CD14-positive monocyte (primary cell): ENCODE results near the gene KIF5B. TPM values are rescaled to one million over a fixed set of nuclear protein-coding genes. Genes with fewer than 3 reads are reported as not detected.

Source experiments
- DNase-seq, 3 donors: peaks; one replicate each; pipeline ENCODE4 v3.0.0-alpha.2; 2011 to 2022
- H2AFZ ChIP-seq: 2 replicates; pipeline ENCODE4 v1.6.0; 2012; ENCODE audit warnings: mild to moderate bottlenecking, low read depth, low read length, inconsistent platforms; ENCODE audit not compliant: insufficient read depth, poor library complexity, severe bottlenecking
- H3K27ac ChIP-seq, 2 donors: 1 replicate in 1 of 2; 2 replicates in 1 of 2; pipeline ENCODE4 v1.5.1; 2012 to 2013; ENCODE audit warnings: low read length in 2 of 2, control low read depth in 1 of 2, inconsistent platforms in 1 of 2, low read depth in 1 of 2, mild to moderate bottlenecking in 1 of 2
- H3K27me3 ChIP-seq, 2 donors: one replicate each; pipeline versions ENCODE4 v1.6.0 to v1.6.1; 2011 to 2013; ENCODE audit warnings: low read length in 2 of 2; ENCODE audit not compliant: control insufficient read depth in 2 of 2, insufficient read depth in 2 of 2
- H3K36me3 ChIP-seq, 2 donors: replicated peaks in 1 of 2; 1 replicate in 1 of 2; 2 replicates in 1 of 2; pipeline versions ENCODE4 v1.5.1 to v1.6.1; 2012 to 2013; ENCODE audit warnings: low read length in 2 of 2, control low read depth in 1 of 2, inconsistent platforms in 1 of 2, mild to moderate bottlenecking in 1 of 2; ENCODE audit not compliant: insufficient read depth in 2 of 2, control insufficient read depth in 1 of 2
- H3K4me1 ChIP-seq, 2 donors: 1 replicate in 1 of 2; 2 replicates in 1 of 2; pipeline versions ENCODE4 v1.5.1 to v1.6.1; 2012 to 2013; ENCODE audit warnings: low read length in 2 of 2, control low read depth in 1 of 2, inconsistent platforms in 1 of 2, mild to moderate bottlenecking in 1 of 2, moderate library complexity in 1 of 2; ENCODE audit not compliant: insufficient read depth in 2 of 2, control insufficient read depth in 1 of 2
- H3K4me2 ChIP-seq: replicated peaks from 2 replicates; pipeline ENCODE3; 2012; ENCODE audit warnings: low read length, moderate library complexity, mild to moderate bottlenecking; ENCODE audit not compliant: poor library complexity, severe bottlenecking; ENCODE audit errors: extremely low read depth
- H3K4me3 ChIP-seq, 3 experiments: fragments of 200-600 bp in 1 of 3; sonication (generic) in 1 of 3; replicated peaks in 1 of 3; 1 replicate in 2 of 3; 2 replicates in 1 of 3; pipeline ENCODE4 v1.5.1; 2011 to 2013; ENCODE audit warnings: low read length in 3 of 3, mild to moderate bottlenecking in 3 of 3, control low read depth in 2 of 3, low read depth in 2 of 3, inconsistent platforms in 1 of 3, moderate library complexity in 1 of 3
- H3K79me2 ChIP-seq: 2 replicates; pipeline ENCODE4 v1.6.0; 2012; ENCODE audit warnings: mild to moderate bottlenecking, control low read depth, inconsistent platforms, low read length, moderate library complexity; ENCODE audit not compliant: insufficient read depth
- H3K9ac ChIP-seq: 2 replicates; pipeline ENCODE4 v1.6.0; 2017; ENCODE audit warnings: low read length, mild to moderate bottlenecking; ENCODE audit not compliant: insufficient read depth, poor library complexity, severe bottlenecking
- H3K9me3 ChIP-seq, 2 donors: replicated peaks in 1 of 2; 1 replicate in 1 of 2; 2 replicates in 1 of 2; pipeline versions ENCODE4 v1.5.1 to v1.6.1; 2012 to 2013; ENCODE audit warnings: low read length in 2 of 2, control low read depth in 1 of 2; ENCODE audit not compliant: control insufficient read depth in 1 of 2, insufficient read depth in 1 of 2
- H4K20me1 ChIP-seq: 2 replicates; pipeline ENCODE4 v1.6.0; 2012; ENCODE audit warnings: mild to moderate bottlenecking, low read length, control low read depth, moderate library complexity; ENCODE audit not compliant: insufficient read depth
- H3K27ac Mint-ChIP-seq, 7 donors: one replicate each; pipeline ENCODE4 v1.8.0; 2020; ENCODE audit warnings: mild to moderate bottlenecking in 7 of 7, mixed read lengths in 7 of 7, moderate library complexity in 6 of 7, inconsistent platforms in 2 of 7
- H3K27me3 Mint-ChIP-seq, 3 donors: one replicate each; pipeline ENCODE4 v1.8.0; 2021 to 2022; ENCODE audit warnings: low read depth in 3 of 3, mild to moderate bottlenecking in 3 of 3, mixed read lengths in 3 of 3, moderate library complexity in 3 of 3, inconsistent platforms in 1 of 3
- H3K36me3 Mint-ChIP-seq, 2 donors: one replicate each; pipeline ENCODE4 v1.8.0; 2020; ENCODE audit warnings: mixed read lengths in 2 of 2, inconsistent platforms in 1 of 2, mild to moderate bottlenecking in 1 of 2
- H3K4me1 Mint-ChIP-seq: one replicate; pipeline ENCODE4 v1.8.0; 2020; ENCODE audit warnings: mild to moderate bottlenecking, mixed read lengths
- H3K4me3 Mint-ChIP-seq, 2 donors: one replicate each; pipeline ENCODE4 v1.8.0; 2020; ENCODE audit warnings: mild to moderate bottlenecking in 2 of 2, mixed read lengths in 2 of 2, moderate library complexity in 1 of 2
- H3K9me3 Mint-ChIP-seq, 7 donors: one replicate each; pipeline ENCODE4 v1.8.0; 2020 to 2022; ENCODE audit warnings: mixed read lengths in 7 of 7, mild to moderate bottlenecking in 6 of 7, moderate library complexity in 6 of 7, inconsistent platforms in 2 of 7
- CTCF ChIP-seq: fragments of 200-600 bp; IDR thresholded peaks from one replicate; pipeline ENCODE4 v1.8.0; 2022; ENCODE audit warnings: antibody characterized with exemption, mild to moderate bottlenecking
- WGBS: methylation state at CpG from one replicate; pipeline ENCODE4 v1.1.5; 2013; ENCODE audit warnings: missing lambda C conversion rate; ENCODE audit not compliant: insufficient coverage; 5-methylcytosine and 5-hydroxymethylcytosine counted together
- intact Hi-C, 2 donors: fragments of 100-400 bp; cut with micrococcal nuclease; formaldehyde crosslinking; loops; one replicate each; pipeline versions ENCODE4 v1.15.0 to v1.15.1; 2023
- polyA minus RNA-seq: library from RNA; depleted of rRNA, polyadenylated mRNA; stranded (reverse); fragments of >200 nt; gene quantifications from 2 replicates; pipeline ENCODE4 v1.2.3, GENCODE V29; 2012
- polyA plus RNA-seq, 3 donors: library from polyadenylated mRNA; depleted of rRNA in 1 of 3; unstranded in 2 of 3; stranded (reverse) in 1 of 3; fragments of 300-500 nt in 2 of 3; fragments of >200 nt in 1 of 3; fragmentation: Illumina TruSeq in 2 of 3; gene quantifications; 1 replicate in 2 of 3; 2 replicates in 1 of 3; pipeline ENCODE4 v1.2.3, GENCODE V29; 2012 to 2021
- total RNA-seq, 12 experiments: library from RNA in 1 of 12; stranded (reverse) in 1 of 12; fragments of 120-200 nt in 1 of 12; gene quantifications; one replicate each; pipeline ENCODE4 v1.2.4 and lab custom pipeline; 2013 to 2026; ENCODE audit warnings: mixed read lengths in 6 of 12, inconsistent platforms in 1 of 12

Gene KIF5B
- 71.7 TPM for total RNA-seq (2013)
- 10 to 100 TPM; 15.2 to 32.9 (median 18.9) TPM for polyA plus RNA-seq
- 22.2 and 38.7 TPM in 2 replicates for polyA minus RNA-seq
- total RNA-seq (lab: John Stamatoyannopoulos, UW): 280 to 479 (median 342) reads per million in 11 experiments

- Mint-ChIP-seq H3K27me3 (no peaks in the 10 kb centered on the region), H3K4me3 (peak within 1 kb of the TSS; percentile 95 to 97), H3K36me3 (no peaks in the 10 kb centered on the region), H3K9me3 (peaks cover 0 to 2% (median 0%) of the 10 kb centered on the region in 7 donors), H3K27ac (peak within 1 kb of the TSS; percentile 89 to 97 (median 92)), H3K4me1 (peaks cover 52% of the 10 kb centered on the region)
- Histone ChIP-seq H4K20me1 (peaks cover 41% of the 10 kb centered on the region), H3K4me2 (peak within 1 kb of the TSS; percentile 88), H3K27ac (peak within 1 kb of the TSS; percentile 93 to 94), H3K4me3 (peak within 1 kb of the TSS; percentile 81 to 98 (median 98)), H3K36me3 (no peaks in the 10 kb centered on the region), H2AFZ (peak within 1 kb of the TSS; percentile 99), H3K9ac (peak within 1 kb of the TSS; percentile 94), H3K4me1 (peaks cover 43 to 58% of the 10 kb centered on the region in 2 donors), H3K79me2 (peaks cover 54% of the 10 kb centered on the region), H3K9me3 (no peaks in the 10 kb centered on the region), H3K27me3 (no peaks in the 10 kb centered on the region)
- TF ChIP-seq CTCF: no peak
- intact Hi-C loops: loop anchor here (10.0 kb wide), 3 partner anchors 148 to 318 kb away; partner anchors contain the start of gene EPC1 (in 1 of the 2)
- under 1% methylated on average over 50 of the region's 63 CpGs for WGBS
- DNase-seq: peak; percentile 83 to 87 (median 85)
Measured at GRCh38 chr10:32056136-32057035, at the start of gene KIF5B. KIF5B (minus strand) TSS chr10:32056425; CDS start chr10:32055973, 452 bp downstream.

GRCh38 chr10:32105782-32106382 is 49.7 kb upstream of the KIF5B start:
- H3K79me2 ChIP-seq: no peaks in the 10 kb centered on the region
- Mint-ChIP-seq H3K4me1 (peaks cover 9% of the 10 kb centered on the region), H3K27me3 (peaks cover 2 to 3% (median 2%) of the 10 kb centered on the region in 3 donors), H3K27ac (no peak overlapping the region), H3K36me3 (no peaks in the 10 kb centered on the region), H3K4me3 (no peak overlapping the region), H3K9me3 (peaks cover 0 to 15% (median 10%) of the 10 kb centered on the region in 7 donors)
- no peak for TF ChIP-seq CTCF
- no peaks in the 10 kb centered on the region for H3K27me3 ChIP-seq
- DNase-seq: no peak
- H3K4me2 ChIP-seq: no peak overlapping the region
- H3K4me3 ChIP-seq: no peak overlapping the region
- intact Hi-C loops: no loop called here
- peaks cover 0 to 10% of the 10 kb centered on the region in 2 donors for H3K9me3 ChIP-seq
- H3K27ac ChIP-seq: no peak overlapping the region
- H4K20me1 ChIP-seq: no peaks in the 10 kb centered on the region
- no peak overlapping the region for H3K9ac ChIP-seq
- H3K4me1 ChIP-seq: peaks cover 4 to 5% of the 10 kb centered on the region in 2 donors
- H3K36me3 ChIP-seq: no peaks in the 10 kb centered on the region
- WGBS: 86% methylated on average over 1 of the region's 7 CpGs
- H2AFZ ChIP-seq: no peak overlapping the region
